Small intestine (tissue), 16 donors: ENCODE results near the gene ZNF534. TPM values are rescaled to one million over a fixed set of nuclear protein-coding genes. Genes with fewer than 3 reads are reported as not detected.
A peak's percentile ranks its signal among the peaks of the same experiment; 100 is the strongest.

Experiments used
- DNase-seq, 2 donors: peaks; one replicate each; pipeline versions ENCODE4 v3.0.0 to v3.0.0-alpha.2; 2013
- FAIRE-seq: peaks from 2 replicates; lab custom pipeline; 2012; peaks lifted over from hg19 to GRCh38; lab: Jason Lieb, UNC
- H3K27ac ChIP-seq, 3 donors: one replicate each; pipeline ENCODE4 v1.5.1; 2013; ENCODE audit warnings: low read length in 2 of 3, mild to moderate bottlenecking in 2 of 3, control low read depth in 1 of 3, inconsistent platforms in 1 of 3, low read depth in 1 of 3, moderate library complexity in 1 of 3
- H3K27me3 ChIP-seq, 3 donors: one replicate each; pipeline ENCODE4 v1.6.1; 2013; ENCODE audit warnings: low read length in 3 of 3, inconsistent platforms in 1 of 3; ENCODE audit not compliant: control insufficient read depth in 3 of 3, insufficient read depth in 3 of 3
- H3K36me3 ChIP-seq, 3 donors: one replicate each; pipeline ENCODE4 v1.6.1; 2013; ENCODE audit warnings: low read length in 3 of 3, inconsistent platforms in 1 of 3, low read depth in 1 of 3, mild to moderate bottlenecking in 1 of 3, moderate library complexity in 1 of 3; ENCODE audit not compliant: control insufficient read depth in 3 of 3, insufficient read depth in 2 of 3
- H3K4me1 ChIP-seq, 3 donors: one replicate each; pipeline ENCODE4 v1.6.1; 2013; ENCODE audit warnings: low read length in 2 of 3, inconsistent platforms in 1 of 3, low read depth in 1 of 3, mild to moderate bottlenecking in 1 of 3, moderate library complexity in 1 of 3; ENCODE audit not compliant: control insufficient read depth in 3 of 3, insufficient read depth in 2 of 3
- H3K4me3 ChIP-seq, 3 donors: one replicate each; pipeline ENCODE4 v1.5.1; 2013; ENCODE audit warnings: low read length in 3 of 3, control low read depth in 1 of 3, inconsistent platforms in 1 of 3, low read depth in 1 of 3, mild to moderate bottlenecking in 1 of 3, moderate library complexity in 1 of 3
- H3K9me3 ChIP-seq, 2 donors: one replicate each; pipeline ENCODE4 v1.6.1; 2013; ENCODE audit warnings: low read depth in 1 of 2, low read length in 1 of 2; ENCODE audit not compliant: control insufficient read depth in 2 of 2, insufficient read depth in 1 of 2
- WGBS, 3 donors: extraction: QIAGEN DNeasy Blood & Tissue Kit; methylation state at CpG; one replicate each; pipeline ENCODE4 v1.1.7; 2013; 5-methylcytosine and 5-hydroxymethylcytosine counted together
- long read RNA-seq, 10 donors: transcript quantifications; one replicate each; lab custom pipeline, GENCODE V29; 2026
- polyA plus RNA-seq, 4 donors: library from polyadenylated mRNA; stranded (reverse) in 3 of 4; unstranded in 1 of 4; fragments of 200-250 nt in 3 of 4; fragments of 120-200 nt in 1 of 4; gene quantifications; one replicate each; pipeline versions ENCODE4 v1.2.1 to v1.2.3, GENCODE V29; 2013
- donor health status: healthy with polysubstance abuse.
- donor health status: control.
- donor health status: control.
- donor health status: Bipolar disorder and iron deficiency.
- donor health status: healthy.

ZNF534 gene
- polyA plus RNA-seq: under 1 TPM in 2 of 4 donors, not detected in 2; 0.09 to 0.41 TPM
- long read RNA-seq, donor 1: 0 reads
- long read RNA-seq, donor 2: 0 reads
- long read RNA-seq, donor 3: 0 reads
- long read RNA-seq, donor 4: 0 reads
- long read RNA-seq, donor 5: 0 reads
- long read RNA-seq, donor 6: 0 reads
- long read RNA-seq, donor 7: 0 reads
- long read RNA-seq, donor 8: 0 reads
- long read RNA-seq, donor 9: 0 reads
- long read RNA-seq, donor 10: 0 reads

DNA sequence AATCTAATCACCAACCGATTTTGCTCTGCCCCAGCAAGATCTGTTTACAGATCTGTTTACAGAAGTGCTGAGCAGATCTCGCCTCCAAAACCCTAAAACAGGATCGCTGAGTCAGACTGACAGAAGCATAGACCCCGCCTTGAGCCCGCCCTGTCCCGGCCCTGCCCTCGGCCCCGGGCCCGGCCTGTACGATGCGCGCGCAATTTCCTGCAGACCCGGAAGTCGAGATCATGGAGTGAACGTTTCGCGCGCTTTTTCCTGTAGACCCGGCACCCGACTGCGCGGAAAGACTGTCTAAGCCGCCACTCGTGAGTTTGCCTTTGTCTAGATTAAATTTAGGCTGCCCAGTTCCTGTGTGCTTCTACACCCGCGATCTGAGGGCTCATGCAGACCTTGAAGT is at the start of gene ZNF534:
Gene ZNF534 (plus strand): TSS at position 212 of the 400 bp plus-strand sequence. CDS start 2,327 bp downstream, outside the sequence.
- H3K4me3 ChIP-seq: no peak within 1 kb of the TSS
- DNase-seq (no peak), FAIRE-seq (no peak)
- no peak within 1 kb of the TSS for H3K27ac ChIP-seq
- H3K9me3 ChIP-seq: peaks cover 0 to 62% of the 10 kb centered on the region in 2 donors
- no peaks in the 10 kb centered on the region for H3K27me3 ChIP-seq
- H3K4me1 ChIP-seq: no peaks in the 10 kb centered on the region
- WGBS, 3 donors: 65 to 66% (median 65%) methylated on average over 27 of the region's 27 CpGs
- H3K36me3 ChIP-seq: no peaks in the 10 kb centered on the region

DNA sequence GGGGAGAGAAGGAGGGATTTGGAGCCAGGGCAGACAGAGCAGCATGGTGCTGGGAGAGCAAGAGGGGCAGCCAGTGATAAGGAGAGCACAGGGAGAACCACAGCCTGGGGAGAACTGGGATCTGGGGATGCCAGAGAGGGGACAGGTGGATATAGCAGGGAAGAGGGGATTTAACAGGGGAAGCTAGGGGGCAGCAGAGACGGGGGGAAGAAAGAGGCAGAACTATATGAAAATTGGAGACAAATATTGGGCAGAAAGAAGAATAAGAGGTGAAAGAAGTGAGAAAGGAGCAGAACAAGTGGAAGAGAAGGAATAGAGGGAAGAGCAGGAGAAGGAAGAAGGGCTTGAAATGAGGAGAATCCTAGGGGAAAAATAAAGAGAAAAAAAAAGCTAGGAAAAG is 37.8 kb upstream of the ZNF534 start:
- 29 to 64% (median 52%) methylated on average over 1 of the region's 1 CpG for WGBS, 3 donors
- FAIRE-seq: no peak
- Histone ChIP-seq H3K27ac (no peak overlapping the region), H3K27me3 (no peaks in the 10 kb centered on the region), H3K9me3 (peaks cover 0 to 76% of the 10 kb centered on the region in 2 donors), H3K36me3 (peaks cover 0 to 26% (median 0%) of the 10 kb centered on the region in 3 donors), H3K4me3 (no peak overlapping the region), H3K4me1 (no peaks in the 10 kb centered on the region)
- DNase-seq: no peak

DNA sequence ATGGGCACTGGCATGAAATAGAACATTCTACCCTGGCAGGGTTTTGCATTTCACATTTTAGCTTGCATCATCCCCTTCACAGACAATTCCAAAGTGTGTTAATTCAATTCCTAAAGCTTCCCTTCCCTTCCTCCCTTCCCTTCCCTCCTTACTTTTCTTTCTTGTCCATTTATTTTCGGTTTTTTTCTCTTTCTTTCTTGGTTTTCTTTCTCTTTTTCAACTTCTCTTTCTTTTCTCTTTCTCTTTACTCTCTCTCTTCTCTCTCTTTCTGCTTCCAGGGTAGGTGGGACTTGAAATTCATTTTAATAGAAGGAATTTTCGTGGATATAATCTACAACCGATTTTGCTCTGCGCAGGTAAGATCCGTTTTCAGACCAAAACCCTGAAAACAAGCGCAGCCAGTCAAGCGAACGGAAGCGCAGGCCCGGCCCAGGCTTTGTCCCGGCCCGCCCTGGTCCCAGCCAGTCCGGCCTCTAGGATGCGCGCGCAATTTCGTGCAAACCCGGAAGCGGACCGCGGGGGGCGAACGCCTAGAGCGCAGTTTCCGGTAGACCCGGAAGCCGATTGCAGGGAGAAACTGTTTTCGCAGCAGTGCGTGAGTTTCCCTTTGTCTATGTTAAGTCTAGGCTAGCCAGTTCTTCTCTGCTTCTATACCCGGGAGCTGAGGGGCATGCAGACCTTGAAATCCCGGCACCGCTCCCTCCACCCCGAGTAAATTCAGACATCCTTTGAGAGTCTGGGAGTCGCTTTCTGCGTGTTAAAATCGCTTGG is 31.5 kb upstream of the ZNF534 start, which contains the start of gene ZNF528:
Gene ZNF528 (plus strand): TSS at position 540 of the 771 bp plus-strand sequence. CDS start 4,165 bp downstream, outside the sequence.
- WGBS, 3 donors: 1 to 2% (median 1%) methylated on average over 36 of the region's 36 CpGs
- H3K9me3 ChIP-seq: peaks cover 0 to 41% of the 10 kb centered on the region in 2 donors
- no peak for FAIRE-seq
- peaks cover 0 to 4% (median 0%) of the 10 kb centered on the region in 3 donors for H3K4me1 ChIP-seq
- peak; percentile 95 to 97 for DNase-seq
- H3K4me3 ChIP-seq: peak within 1 kb of the TSS; percentile 55 to 87 (median 79)
- peak within 1 kb of the TSS in 2 of 3 donors; percentile 84 to 88 for H3K27ac ChIP-seq
- H3K27me3 ChIP-seq: no peaks in the 10 kb centered on the region
- peaks cover 5 to 30% (median 6%) of the 10 kb centered on the region in 3 donors for H3K36me3 ChIP-seq

DNA sequence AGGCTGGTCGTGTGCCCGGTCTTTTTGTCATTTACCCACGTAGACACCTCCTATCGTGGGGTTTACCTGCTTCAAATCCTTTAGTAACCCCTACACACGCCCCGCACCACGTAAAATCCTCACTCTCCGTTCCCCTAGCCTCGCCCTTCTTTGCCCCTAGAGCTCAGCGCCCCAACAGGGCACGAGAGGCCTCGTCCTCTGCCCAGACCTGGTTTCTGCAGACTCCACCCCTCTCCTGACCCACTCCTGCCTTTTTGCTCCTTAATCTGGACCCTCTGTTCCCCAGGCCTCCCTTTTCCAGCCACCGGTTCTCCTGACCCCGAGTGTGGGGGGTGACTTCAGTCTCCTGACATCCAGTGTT is 30.9 kb upstream of the ZNF534 start:
- WGBS, 3 donors: 3 to 11% (median 7%) methylated on average over 14 of the region's 14 CpGs
- Histone ChIP-seq H3K27ac (peak overlapping the region in 2 of 3 donors; percentile 84 to 88), H3K36me3 (peaks cover 6 to 30% (median 9%) of the 10 kb centered on the region in 3 donors), H3K9me3 (peaks cover 0 to 38% of the 10 kb centered on the region in 2 donors), H3K27me3 (no peaks in the 10 kb centered on the region), H3K4me1 (peaks cover 0 to 4% (median 0%) of the 10 kb centered on the region in 3 donors), H3K4me3 (peak overlapping the region; percentile 55 to 87 (median 79))
- FAIRE-seq (no peak), DNase-seq (no peak)

DNA sequence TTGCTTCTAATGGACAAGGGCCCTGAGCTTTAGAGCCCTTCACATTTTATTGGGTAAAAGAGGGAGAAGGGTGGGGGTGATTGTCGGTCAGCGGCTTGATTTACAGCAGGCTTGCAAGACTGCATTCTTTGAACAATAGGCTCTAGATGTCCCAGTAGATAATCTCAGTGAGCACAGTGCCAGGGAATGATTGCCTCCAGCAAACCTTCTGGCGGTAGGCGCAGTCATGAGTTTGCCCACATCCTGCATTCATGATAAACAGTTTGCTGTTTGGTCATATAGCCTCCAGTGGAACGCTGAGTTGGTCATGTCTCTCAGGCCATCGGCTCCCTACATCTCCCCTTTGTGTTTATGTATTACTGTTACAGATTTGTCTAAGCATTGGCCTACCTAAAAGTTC is 18.7 kb upstream of the ZNF534 start:
- FAIRE-seq: no peak
- H3K27ac ChIP-seq: no peak overlapping the region
- no peaks in the 10 kb centered on the region for H3K4me1 ChIP-seq
- DNase-seq: no peak
- H3K27me3 ChIP-seq: no peaks in the 10 kb centered on the region
- H3K4me3 ChIP-seq: no peak overlapping the region
- H3K36me3 ChIP-seq: peaks cover 23 to 49% (median 28%) of the 10 kb centered on the region in 3 donors
- 89 to 97% (median 97%) methylated on average over 6 of the region's 6 CpGs for WGBS, 3 donors
- peaks cover 3 to 73% of the 10 kb centered on the region in 2 donors for H3K9me3 ChIP-seq

DNA sequence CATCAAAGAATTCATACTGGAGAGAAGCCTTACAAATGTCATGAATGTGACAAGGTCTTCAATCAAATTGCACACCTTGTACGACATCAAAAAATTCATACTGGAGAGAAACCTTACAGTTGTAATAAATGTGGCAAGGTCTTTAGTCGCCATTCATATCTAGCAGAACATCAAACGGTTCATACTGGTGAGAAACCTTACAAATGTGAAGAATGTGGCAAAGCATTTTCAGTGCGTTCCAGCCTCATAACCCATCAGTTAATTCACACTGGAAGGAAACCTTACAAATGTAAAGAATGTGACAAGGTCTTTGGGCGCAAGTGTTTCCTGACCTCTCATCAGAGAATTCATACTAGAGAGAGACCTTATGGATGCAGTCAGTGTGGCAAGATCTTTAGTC is 13.2 kb upstream of the ZNF534 start:
- WGBS, 3 donors: 93 to 95% (median 93%) methylated on average over 5 of the region's 5 CpGs
- DNase-seq: no peak
- Histone ChIP-seq H3K4me1 (no peaks in the 10 kb centered on the region), H3K9me3 (peaks cover 4 to 81% of the 10 kb centered on the region in 2 donors), H3K27ac (no peak overlapping the region), H3K4me3 (no peak overlapping the region), H3K36me3 (peaks cover 0 to 10% (median 0%) of the 10 kb centered on the region in 3 donors), H3K27me3 (no peaks in the 10 kb centered on the region)
- no peak for FAIRE-seq

DNA sequence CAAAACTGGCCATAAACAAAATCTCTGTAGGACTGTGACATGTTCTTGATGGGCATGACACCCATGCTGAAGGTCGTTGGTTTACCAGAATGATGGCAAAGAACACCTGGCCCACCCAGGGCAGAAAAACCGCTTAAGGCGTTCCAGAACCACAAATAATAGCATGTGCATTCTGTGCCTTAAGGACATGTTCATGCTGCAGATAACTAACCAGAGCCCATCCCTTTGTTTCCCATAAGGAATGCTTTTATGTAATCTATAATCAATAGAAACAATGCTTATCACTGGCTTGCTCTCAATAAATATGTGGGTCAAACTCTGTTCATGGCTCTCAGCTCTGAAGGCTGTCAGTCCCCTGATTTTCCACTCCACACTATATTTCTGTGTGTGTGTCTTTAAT is 13.2 kb downstream of the ZNF534 start:
- 65 to 83% (median 78%) methylated on average over 3 of the region's 3 CpGs for WGBS, 3 donors
- no peak for FAIRE-seq
- no peaks in the 10 kb centered on the region for H3K27me3 ChIP-seq
- H3K4me1 ChIP-seq: no peaks in the 10 kb centered on the region
- H3K4me3 ChIP-seq: no peak overlapping the region
- no peaks in the 10 kb centered on the region for H3K36me3 ChIP-seq
- no peak overlapping the region for H3K27ac ChIP-seq
- DNase-seq: no peak
- peaks cover 2 to 37% of the 10 kb centered on the region in 2 donors for H3K9me3 ChIP-seq

DNA sequence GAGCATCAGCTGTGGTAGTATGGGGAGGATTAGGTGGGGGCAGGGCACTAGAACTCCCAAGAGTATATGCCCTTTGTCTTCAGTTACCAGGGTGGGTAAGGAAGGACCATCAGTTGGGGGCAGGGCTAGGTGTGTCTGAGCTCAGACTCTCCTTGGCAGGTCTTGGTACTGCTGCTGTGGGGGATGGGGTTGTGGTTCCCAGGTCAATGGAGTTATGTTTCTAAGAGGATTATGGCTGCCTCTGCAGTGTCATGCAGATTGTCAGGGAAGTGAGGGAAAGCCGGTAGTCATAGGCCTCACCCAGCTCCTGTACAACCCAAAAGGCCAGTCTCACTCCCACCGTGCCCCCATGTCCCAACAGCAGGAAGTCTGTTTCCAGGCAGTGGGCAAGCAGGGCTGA is 15.6 kb downstream of the ZNF534 start:
- DNase-seq (no peak), FAIRE-seq (no peak)
- H3K36me3 ChIP-seq: no peaks in the 10 kb centered on the region
- 38 to 44% (median 38%) methylated on average over 2 of the region's 2 CpGs for WGBS, 3 donors
- no peaks in the 10 kb centered on the region for H3K4me1 ChIP-seq
- no peaks in the 10 kb centered on the region for H3K27me3 ChIP-seq
- peaks cover 2 to 27% of the 10 kb centered on the region in 2 donors for H3K9me3 ChIP-seq
- no peak overlapping the region for H3K4me3 ChIP-seq
- H3K27ac ChIP-seq: no peak overlapping the region
